HT1080 (cell line): Measurements from ENCODE around the gene CACNG7. TPM values are rescaled to one million over a fixed set of nuclear protein-coding genes. Genes with fewer than 3 reads are reported as not detected.
A peak's percentile ranks its signal among the peaks of the same experiment; 100 is the strongest.

Experiments
- DNase-seq: peaks from one replicate; pipeline ENCODE4 v3.0.0-alpha.2; 2015; ENCODE audit warnings: low read depth
- total RNA-seq: library from RNA; depleted of rRNA; stranded (reverse); fragments of >200 nt; shearing (Covaris generic); gene quantifications from 2 replicates; pipeline ENCODE4 v1.2.3, GENCODE V29; 2014

The CACNG7 gene
- total RNA-seq, 1 experiment from 2014 or later = not detected

GRCh38 chr19:53877361-53877766 lies 31.7 kb upstream of the CACNG7 start:
- DNase-seq = no peak

- no peak for DNase-seq
Measured at GRCh38 chr19:53878776-53879139, 30.3 kb upstream of the CACNG7 start.

- DNase-seq = peak; percentile 90
Measured at GRCh38 chr19:53879140-53880081, 29.7 kb upstream of the CACNG7 start.

- no peak for DNase-seq
Measured at GRCh38 chr19:53880711-53881481, 28.2 kb upstream of the CACNG7 start.

GRCh38 chr19:53881482-53882390 lies 27.3 kb upstream of the CACNG7 start, which contains the start of gene PRKCG:
Gene PRKCG (plus strand): TSS chr19:53882197. CDS start chr19:53882495, 298 bp downstream.
- peak; percentile 50 for DNase-seq

GRCh38 chr19:53882391-53883050 lies 26.6 kb upstream of the CACNG7 start:
- DNase-seq = no peak

GRCh38 chr19:53883231-53883661 lies 25.8 kb upstream of the CACNG7 start:
- no peak for DNase-seq

- no peak for DNase-seq
Measured at GRCh38 chr19:53883741-53884140, 25.3 kb upstream of the CACNG7 start.

- DNase-seq = no peak
Measured at GRCh38 chr19:53884256-53884655, 24.8 kb upstream of the CACNG7 start.

GRCh38 chr19:53885036-53885435 lies 24.0 kb upstream of the CACNG7 start:
- no peak for DNase-seq

- no peak for DNase-seq
Measured at GRCh38 chr19:53892301-53892980, 16.6 kb upstream of the CACNG7 start.

- no peak for DNase-seq
Measured at GRCh38 chr19:53892981-53893325, 16.1 kb upstream of the CACNG7 start.

GRCh38 chr19:53894707-53895106 lies 14.4 kb upstream of the CACNG7 start:
- DNase-seq = no peak

- no peak for DNase-seq
Measured at GRCh38 chr19:53896682-53897081, 12.4 kb upstream of the CACNG7 start.

GRCh38 chr19:53897459-53897858 lies 11.6 kb upstream of the CACNG7 start:
- DNase-seq = no peak

- no peak for DNase-seq
Measured at GRCh38 chr19:53898166-53898565, 10.9 kb upstream of the CACNG7 start.

- DNase-seq = no peak
Measured at GRCh38 chr19:53898636-53899341, 10.3 kb upstream of the CACNG7 start.

- no peak for DNase-seq
Measured at GRCh38 chr19:53900191-53900860, 8.8 kb upstream of the CACNG7 start.
